Midbrain (tissue), 1 donor: ENCODE results near the gene SLC6A8.
"Not testable (repeated sequence)": the region's sequence is repeated elsewhere in the genome, so short reads cannot be mapped to it uniquely, and the experiment has no call there.

Source experiments
- DNase-seq: peaks from one replicate; lab custom pipeline; 2025; lab: John Stamatoyannopoulos, UW

Gene SLC6A8

DNA sequence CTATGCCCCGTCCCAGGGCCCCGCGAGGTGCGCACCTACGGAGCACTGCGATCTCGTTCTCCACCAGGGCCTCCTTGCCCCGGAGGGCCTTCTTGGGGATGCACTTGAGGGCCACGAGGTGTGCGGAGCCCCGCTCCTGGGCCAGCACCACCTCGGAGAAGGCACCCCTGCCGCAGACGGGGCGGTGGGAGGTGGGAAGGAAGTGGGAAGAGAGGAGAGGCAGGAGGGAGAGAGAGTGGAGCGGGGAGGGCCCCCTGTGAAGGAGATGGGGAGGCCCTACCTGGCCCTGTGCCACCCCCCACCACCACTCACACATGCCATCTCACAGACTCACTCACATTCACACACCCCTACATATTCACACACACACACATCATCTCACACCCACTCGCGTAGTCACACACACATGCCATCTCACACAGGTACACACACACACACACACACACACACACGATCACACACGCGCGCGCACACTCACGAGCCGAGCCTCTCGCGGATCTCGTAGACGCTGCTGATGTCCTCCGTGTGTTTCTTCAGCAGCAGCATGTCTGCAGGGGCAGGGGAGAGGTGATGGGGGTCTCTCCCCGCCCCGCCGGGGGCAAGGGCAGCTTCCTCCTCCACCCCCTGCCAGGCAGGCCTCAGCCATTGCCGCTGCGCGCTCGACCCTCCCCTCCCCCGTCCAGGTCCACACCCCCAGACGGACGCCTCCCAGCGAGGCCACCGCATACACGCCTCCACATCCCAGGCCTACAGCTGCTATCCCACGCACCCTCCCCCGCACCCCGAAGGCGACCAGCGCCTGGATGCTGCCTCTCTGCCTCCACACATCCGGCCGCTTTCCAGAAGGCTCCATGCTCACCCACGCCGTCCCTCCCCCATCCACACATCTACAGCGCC, 14.9 kb upstream of the SLC6A8 start:
- no peak for DNase-seq

DNA sequence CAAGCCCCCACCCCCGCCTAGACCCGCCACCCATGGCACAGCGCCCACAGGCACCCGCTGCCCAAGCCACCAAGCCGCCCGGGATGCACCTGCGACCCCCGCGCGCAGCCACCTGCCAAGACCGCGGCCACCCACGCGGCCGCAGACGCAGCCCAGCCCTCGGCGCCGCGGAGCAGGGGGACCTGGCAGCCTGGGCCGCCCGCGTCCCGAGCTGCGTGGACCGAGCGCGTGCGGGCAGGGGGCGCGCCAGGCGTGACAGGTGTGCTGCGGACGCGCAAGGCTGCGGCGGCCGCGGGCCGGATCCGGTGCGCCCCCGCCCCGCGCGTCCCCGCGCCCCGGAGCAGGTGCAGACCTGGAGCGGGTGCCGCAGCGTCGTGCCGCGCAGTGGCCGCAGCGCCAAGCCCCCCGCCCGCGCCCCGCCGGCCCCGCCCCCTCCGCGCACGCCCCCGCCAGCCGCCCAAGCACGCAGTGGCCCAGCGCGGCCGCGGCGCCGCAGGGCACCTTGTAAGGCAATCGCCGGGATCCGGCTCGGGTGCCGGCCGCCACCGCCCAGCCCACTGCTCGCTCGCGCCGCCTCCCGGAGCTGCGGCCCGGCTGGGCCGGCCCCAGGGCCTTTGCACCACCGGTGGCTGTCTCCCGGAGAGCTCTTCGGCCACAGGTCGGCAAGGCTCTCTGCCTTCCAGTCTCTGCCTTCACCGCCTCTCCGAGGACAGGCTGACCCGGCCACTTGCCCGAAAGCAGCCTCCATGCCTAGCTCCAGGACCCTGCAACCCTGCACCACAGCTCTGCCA, 14.1 kb upstream of the SLC6A8 start, which contains the start of gene PNCK:
Gene PNCK, minus strand, starts transcription at position 386 of the 791 bp plus-strand sequence. CDS start 737 bp downstream, outside the sequence.
- DNase-seq: no peak

DNA sequence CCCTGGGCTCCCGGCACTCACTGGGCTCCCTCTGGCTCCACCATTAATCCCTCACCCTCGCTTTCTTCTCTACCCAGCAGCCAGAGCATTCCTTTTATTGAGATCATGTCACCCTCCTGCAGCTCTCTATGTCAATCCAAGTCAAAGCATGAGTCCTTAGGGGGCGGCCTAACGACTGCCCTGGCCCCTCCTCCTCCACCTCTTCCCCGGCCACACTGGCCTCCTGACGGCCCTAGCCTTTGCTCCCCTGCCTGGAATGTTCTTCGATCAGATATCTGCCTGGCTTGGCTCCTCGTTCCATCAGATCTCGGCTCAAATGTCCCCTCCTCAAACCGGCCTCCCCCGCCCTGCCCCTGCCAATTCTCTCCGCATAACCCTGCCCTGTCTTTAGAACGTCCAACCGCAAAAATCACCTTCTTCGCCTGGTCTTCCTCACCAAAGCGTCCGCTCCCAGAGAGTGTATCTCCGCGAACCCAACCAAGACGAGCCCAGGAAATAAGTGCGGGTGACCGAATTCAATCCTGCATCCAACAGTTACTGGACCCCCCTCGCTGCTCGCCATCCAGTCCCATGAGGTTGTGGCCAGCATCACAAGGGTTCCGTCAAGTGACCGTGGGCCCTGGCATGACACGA, 13.4 kb upstream of the SLC6A8 start:
- DNase-seq: no peak

DNA sequence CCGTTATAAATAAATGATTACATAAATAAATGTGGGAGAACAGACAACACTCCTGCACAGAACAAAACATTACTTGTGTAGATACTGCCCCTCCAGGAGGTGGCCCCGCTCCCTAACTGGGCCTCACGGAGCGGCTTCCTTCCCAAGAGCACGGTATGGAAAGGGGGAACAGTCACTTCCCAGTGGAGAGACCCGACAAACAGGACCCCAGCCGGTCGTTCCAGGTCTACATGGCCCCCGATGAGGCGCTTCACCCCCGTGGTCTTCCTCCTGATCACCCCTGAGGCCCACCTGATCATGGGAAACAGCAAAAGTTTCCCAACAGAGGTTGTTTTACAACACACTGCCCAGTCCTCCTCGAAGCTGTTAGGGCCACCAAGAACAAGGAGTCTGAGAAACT, 6.6 kb upstream of the SLC6A8 start:
- DNase-seq: no peak

DNA sequence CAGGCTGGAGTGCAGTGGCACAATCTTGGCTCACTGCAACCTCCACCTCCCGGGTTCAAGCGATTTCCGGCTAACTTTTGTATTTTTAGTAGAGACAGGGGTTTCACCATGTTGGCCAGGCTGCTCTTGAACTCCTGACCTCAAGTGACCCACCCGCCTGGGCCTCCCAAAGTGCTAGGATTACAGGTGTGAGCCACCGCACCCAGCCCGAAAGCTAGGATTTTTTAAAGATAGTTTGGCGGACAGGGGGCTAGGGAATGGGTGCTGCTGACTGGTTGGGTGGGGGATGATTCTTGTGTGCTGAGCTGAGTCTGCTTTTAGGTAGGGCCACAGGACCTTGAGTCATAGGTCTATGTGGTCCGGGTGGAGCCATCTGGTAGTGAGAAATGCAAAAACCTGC, 4.2 kb upstream of the SLC6A8 start:
- DNase-seq: not testable (repeated sequence)

DNA sequence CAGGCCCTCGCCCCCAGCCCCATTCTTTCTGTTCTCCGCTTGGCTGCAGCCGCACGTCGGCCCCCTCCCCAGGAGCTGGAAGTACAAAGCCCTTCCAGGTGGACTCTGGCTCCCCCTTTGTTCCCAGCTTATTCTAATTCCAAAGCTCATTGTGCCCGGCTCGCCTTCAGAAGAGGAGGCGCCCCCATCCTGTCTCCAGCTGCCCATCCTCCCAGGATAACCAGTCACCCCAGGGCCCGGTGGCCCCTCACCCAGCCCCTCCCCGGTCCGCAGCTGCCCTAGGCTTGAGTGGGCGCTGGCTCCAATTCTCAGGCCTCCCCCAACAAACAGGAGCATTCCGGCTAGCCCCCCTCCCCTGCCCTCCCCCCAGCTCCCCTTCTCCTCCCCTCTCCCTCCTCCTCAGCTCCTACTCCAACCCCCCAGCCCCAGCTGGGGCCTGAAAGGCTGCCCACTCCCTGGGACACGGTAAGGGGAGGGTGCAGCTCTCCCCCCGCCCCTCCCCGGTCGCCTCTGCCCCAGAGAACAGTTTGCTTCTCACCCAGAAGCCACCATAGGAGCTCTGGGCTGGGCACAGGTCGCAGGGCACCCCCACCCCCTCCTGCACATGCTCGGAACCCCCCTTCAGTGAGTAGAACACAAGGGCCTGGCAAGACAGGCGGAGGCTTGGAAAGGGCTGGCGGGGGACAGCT, 3.1 kb upstream of the SLC6A8 start:
- no peak for DNase-seq

DNA sequence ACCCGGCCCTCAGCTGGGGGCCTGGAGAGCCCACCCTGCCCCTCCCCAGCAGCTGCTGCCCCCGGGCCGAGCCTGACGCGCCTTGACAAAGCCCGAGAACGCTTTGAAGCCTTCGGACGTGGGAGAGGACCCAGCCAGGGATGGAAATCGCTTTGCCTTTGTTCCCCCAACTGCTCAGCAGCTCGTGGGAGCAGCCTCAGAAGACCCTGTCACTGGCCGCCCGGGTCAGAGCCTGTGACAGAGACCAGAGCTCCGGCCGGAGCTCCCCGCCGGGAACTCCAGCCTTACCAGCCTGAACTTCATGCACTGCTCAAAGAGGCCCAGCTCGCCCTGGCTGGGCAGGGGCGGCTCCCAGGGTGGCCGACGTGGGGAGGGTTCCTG, 2.6 kb upstream of the SLC6A8 start:
- no peak for DNase-seq

DNA sequence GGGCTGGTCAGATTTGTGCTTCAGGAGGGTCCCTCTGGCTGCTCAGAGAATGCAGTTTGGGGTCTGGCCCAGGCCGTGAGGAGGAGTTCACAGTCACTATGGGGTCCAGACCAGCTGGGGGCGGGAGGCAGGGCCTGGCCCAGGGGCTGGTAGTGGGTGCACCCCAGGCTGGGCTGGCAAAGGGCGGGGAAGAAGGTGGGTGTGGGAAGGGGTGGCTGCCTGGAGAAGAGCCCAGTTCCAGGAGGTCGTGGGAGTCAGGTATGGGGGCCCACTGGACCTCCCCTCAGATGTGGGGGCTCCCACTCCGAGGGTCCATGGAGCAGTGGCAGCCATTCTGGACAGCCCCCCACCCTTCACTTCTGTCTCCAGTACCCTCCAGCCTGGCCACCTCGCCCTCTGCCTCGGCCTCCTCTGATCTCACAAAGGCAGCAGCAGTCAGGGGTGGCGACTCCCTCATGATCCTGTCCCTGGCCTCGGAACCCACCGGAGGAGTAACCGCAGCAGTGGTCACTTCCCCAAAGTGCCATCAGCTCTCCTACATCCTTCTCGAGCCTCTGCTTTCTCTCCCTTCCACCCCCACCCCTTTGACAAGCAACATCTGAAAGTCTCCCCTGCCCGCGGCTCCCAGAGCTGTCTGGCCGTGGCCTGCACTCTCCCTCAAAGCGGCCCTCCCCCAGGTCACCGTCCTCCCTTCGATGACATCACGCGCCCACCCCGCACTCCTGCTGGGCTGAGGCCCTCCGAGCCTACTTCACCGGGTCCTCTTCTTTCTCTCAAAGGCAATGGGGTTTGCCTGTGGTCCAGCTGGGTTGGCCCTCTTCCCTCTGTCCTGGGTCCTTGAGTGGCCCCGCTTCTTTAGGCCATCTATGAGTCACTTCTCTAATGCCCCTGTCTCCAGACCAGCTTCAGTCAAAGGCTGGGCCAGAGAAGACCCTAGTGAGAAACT, 1.7 kb upstream of the SLC6A8 start:
- no peak for DNase-seq

DNA sequence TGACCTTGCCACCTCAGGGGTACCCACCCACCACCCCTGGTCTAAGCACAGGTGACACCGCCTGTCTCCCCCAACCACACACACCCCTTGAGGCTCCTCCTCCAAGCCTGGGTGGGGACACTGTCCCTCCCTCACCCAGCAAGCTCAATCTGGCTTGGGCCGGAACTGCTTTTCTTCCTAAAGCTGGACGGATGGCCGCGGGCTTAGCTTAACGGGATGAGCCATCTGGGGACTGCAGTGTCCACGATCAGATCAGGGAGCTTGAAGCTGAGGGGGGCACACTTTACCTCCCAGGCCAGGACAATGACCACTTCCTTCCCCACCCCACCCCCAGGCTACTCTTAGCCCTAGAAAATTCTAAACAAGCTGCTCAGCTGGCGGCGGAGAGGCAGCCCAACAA, 1.0 kb upstream of the SLC6A8 start:
- DNase-seq: no peak

DNA sequence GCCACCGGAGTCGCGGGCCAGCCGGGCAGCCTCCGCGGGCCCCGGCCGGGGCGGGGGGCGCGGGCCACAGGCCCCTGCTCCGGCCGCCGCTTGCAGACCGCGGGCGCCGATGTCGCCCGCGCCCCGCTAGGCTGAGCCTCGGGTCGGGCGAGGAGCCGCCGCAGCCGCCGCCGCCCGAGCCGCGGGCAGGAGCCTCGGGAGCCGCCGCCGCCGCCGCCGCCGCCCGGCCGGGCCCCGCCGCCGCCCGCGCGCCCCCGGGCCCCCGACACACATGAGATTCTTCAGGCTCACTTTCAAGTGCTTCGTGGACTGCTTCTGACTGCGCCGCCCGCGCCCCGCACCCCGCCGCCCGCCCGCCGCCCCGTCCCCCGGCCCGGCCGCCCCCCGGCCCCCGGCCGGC, 345 bp downstream of the SLC6A8 start:
- DNase-seq: no peak

DNA sequence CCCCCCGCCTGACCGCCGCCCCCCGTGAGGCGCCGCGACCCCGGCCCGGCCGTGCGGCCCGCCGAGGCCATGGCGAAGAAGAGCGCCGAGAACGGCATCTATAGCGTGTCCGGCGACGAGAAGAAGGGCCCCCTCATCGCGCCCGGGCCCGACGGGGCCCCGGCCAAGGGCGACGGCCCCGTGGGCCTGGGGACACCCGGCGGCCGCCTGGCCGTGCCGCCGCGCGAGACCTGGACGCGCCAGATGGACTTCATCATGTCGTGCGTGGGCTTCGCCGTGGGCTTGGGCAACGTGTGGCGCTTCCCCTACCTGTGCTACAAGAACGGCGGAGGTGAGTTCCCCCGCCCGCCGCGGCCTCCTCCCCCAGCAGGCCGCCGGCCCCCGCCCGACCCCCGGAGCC, 780 bp downstream of the SLC6A8 start:
- DNase-seq: no peak

DNA sequence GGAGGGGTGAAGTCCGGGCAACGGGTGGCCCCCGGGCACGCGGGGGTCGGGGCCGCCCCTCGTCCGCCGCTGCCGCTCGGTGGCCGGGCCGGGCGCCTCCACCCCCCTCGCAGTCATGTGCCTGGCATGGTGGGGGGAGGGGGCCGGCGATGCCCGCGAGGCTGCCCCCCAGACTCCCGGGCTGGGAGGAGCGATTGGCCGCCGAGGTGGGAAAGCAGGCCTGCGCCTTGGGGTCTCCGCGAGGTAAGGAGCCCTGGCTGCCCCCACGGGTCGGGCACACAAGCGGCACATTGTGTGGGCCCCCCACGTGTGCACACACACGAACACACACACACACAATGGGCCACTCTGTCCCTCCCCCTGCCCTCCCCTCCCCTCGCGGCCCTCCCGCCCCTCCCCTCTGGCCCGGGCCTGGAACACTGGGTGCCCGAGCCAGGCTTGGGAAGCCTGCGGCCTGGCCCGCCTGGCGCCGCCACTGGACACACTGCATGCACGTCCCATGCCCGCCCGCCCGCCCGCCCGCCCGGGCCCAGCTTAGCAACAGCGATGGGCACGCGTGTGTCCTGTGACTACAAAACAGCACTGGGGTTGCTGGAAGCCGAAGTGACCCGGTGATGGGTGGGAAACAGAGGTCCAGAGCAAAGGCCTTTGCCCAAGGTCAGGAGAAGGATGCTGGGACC, 1.3 kb downstream of the SLC6A8 start:
- DNase-seq: peak; percentile 76

DNA sequence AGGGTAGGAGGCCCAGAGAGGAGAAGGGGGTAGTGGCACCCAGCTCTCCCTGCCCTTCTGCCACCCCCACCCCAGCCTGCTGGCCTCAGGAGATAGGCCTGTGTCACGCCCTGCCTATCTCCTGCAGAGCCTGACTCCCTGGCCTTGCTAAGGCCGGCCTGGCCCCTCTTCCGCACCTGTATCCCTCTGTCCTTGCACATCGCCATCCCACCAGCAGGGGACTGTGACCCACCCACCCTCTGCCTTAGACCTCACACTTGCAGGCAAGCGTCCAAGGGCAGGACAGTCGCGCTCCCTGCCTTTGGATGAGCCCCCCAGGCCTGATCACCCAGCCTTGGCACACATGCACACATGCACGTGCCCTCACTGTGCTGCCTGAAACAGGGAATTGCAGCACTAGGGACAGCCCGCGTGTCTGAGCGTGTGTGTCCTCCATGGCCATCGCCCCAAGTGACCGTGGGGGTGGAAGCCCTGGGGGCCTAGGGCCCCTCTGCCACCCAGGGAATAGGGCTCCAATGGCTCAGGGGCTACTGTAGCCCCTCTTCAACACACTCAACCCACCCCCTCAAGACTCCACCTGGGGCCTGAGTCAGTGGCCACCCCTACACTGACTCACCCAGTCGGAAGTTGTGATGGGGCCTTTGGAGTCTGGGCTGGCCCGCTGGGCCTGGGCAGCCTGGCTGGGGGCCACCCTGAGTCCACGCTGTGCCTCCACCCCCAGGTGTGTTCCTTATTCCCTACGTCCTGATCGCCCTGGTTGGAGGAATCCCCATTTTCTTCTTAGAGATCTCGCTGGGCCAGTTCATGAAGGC, 2.1 kb downstream of the SLC6A8 start:
- no peak for DNase-seq

DNA sequence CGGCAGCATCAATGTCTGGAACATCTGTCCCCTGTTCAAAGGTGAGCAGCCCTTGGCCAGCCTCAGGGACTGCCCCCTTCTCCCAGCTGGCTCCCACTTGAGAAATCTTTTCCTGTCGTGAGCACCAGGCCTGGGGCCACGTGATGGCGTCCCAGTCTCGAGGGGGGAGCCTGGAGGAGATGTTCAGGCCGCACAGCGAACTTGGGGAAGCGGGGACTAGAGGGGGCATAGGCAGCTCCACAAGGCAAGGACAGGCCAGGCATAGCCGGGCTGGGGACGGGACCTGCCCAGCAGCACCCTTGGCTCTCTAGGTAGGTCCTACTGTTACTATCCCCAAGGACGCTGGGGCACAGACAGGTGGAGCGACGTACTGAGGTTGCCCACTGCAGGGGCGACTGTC, 2.7 kb downstream of the SLC6A8 start:
- no peak for DNase-seq

DNA sequence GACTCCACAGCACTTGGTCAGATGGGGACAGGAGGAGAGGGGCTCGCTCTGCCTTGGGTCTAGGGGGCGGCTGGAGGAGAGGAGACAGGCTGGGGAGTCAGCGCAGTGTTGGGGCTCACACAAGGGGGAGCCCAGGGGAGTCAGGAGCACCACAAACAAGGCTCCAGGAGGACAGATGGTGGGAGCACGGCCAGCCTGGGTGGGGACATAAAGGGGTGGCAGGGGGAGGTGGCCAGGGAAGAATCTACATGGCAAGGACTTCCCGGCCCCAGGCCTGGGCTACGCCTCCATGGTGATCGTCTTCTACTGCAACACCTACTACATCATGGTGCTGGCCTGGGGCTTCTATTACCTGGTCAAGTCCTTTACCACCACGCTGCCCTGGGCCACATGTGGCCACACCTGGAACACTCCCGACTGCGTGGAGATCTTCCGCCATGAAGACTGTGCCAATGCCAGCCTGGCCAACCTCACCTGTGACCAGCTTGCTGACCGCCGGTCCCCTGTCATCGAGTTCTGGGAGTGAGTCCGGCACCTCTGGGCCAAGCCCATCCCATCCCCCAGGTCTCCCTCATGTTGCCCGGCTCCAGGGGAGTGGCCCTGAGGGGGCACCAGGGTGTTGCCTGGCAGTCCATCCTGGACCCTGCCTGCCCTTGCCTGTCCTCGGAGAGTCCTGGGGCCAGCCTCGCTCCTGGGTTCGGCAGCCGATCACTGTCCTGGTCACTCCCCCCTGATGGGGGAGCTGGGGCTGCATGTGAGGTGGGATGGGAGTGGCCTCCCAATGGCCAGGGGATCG, 3.5 kb downstream of the SLC6A8 start:
- DNase-seq: not testable (repeated sequence)

DNA sequence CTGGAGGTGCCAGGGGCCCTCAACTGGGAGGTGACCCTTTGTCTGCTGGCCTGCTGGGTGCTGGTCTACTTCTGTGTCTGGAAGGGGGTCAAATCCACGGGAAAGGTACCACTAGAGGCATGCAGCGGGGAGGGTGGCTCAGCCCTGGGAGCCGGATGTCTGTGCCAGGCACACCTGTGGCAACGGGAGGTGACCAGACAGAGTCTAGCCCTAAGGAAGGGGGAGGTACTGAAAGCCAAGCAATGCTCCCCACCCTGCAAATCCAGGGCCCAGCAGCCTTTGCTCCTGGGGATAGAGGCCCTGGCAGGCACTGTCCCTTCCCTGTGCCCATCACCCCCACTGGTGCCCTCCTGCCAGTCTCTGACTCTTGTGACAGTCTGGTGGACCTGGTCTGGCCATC, 4.3 kb downstream of the SLC6A8 start:
- no peak for DNase-seq

DNA sequence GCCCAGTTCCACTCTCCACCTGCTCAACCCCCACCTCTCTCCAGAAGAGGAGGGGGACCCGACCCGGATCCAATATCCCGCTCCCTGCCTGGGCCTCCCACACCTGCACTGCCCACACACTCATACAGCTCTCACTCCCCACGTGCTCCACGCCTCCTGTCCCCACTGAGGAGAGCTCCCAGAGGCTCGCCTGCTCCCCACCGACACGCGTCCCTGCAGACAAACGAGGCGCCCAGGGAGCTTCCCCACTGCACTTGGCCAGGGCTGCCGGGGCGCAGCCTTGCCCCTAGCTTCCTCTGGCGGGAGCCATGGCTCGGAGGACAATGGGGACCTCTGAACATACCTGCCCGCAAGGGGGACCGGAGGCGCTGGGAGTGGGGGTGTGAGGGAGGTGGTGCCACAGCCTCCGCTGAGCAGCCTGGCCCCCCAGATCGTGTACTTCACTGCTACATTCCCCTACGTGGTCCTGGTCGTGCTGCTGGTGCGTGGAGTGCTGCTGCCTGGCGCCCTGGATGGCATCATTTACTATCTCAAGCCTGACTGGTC, 5.0 kb downstream of the SLC6A8 start:
- DNase-seq: no peak
